Measurements from ENCODE around the gene ABHD16A. TPM values are rescaled to one million over a fixed set of nuclear protein-coding genes. Genes with fewer than 3 reads are reported as not detected.

The ABHD16A gene
- total and polyA plus RNA-seq, 2 of the 13 experiments (the other 11 are each of a cell fraction or from before 2014, with no cell fraction given): 43.5 to 45.4 TPM

DNA sequence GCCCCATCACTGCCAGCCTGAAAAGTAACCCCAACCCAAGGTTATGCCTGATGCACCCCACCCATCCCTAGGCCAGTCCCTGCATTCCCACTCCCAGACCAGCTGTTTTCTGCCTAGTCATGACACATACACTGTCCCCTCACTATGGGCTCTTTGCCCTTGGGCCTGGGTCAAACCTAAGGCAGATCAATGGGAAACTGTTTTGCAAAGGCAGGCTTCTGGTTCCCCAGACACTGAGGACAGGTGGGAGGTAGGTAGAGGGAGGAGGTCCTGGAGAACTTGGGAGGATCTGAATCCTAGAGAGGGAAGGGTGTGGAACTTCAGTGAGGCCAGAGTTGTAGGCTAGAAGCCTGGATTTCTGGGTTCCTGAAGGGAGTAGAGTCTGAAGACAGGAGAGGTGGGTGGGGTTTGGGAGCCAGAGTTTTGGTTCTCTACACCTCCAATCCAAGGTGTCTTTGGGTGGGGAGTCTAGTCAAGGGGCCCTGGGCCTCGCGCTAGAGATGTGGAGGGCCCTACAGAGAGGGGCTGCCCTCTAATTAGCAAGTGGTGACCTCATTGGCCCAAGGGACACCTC is 31.2 kb upstream of the ABHD16A start (continued):
- TF ChIP-seq, protein P1, sequence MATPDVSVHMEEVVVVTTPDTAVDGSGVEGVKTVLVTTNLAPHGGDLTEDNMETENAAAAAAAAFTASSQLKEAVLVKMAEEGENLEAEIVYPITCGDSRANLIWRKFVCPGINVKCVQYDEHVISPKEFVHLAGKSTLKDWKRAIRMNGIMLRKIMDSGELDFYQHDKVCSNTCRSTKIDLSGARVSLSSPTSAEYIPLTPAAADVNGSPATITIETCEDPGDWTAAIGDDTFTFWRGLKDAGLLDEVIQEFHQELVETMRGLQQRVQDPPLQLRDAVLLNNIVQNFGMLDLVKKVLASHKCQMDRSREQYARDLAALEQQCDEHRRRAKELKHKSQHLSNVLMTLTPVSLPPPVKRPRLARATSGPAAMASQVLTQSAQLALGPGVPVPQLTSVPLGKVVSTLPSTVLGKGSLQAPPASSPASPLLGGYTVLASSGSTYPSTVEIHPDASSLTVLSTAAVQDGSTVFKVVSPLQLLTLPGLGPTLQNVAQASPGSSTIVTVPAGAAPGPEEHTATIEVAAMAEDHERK (CRISPR knock-in tag; IDR thresholded peaks at IDR 0.05; ENCODE audit: low read depth): no peak
- TF ChIP-seq, protein P2, sequence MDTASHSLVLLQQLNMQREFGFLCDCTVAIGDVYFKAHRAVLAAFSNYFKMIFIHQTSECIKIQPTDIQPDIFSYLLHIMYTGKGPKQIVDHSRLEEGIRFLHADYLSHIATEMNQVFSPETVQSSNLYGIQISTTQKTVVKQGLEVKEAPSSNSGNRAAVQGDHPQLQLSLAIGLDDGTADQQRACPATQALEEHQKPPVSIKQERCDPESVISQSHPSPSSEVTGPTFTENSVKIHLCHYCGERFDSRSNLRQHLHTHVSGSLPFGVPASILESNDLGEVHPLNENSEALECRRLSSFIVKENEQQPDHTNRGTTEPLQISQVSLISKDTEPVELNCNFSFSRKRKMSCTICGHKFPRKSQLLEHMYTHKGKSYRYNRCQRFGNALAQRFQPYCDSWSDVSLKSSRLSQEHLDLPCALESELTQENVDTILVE (CRISPR knock-in tag; IDR thresholded peaks at IDR 0.05): no peak
- TF ChIP-seq, protein P3, sequence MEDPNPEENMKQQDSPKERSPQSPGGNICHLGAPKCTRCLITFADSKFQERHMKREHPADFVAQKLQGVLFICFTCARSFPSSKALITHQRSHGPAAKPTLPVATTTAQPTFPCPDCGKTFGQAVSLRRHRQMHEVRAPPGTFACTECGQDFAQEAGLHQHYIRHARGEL (CRISPR knock-in tag; IDR thresholded peaks at IDR 0.05): no peak
- TF ChIP-seq RFXANK (CRISPR knock-in tag; IDR thresholded peaks at IDR 0.05): no peak
- TF ChIP-seq TSC22D2 (CRISPR knock-in tag; IDR thresholded peaks at IDR 0.05; ENCODE audit: borderline replicate concordance): no peak
- TF ChIP-seq ZBTB8A (CRISPR knock-in tag; IDR thresholded peaks at IDR 0.05; ENCODE audit: borderline replicate concordance, low read depth): no peak
- TF ChIP-seq GABPB1 (CRISPR knock-in tag; IDR thresholded peaks at IDR 0.05): no peak
- TF ChIP-seq, protein P4, sequence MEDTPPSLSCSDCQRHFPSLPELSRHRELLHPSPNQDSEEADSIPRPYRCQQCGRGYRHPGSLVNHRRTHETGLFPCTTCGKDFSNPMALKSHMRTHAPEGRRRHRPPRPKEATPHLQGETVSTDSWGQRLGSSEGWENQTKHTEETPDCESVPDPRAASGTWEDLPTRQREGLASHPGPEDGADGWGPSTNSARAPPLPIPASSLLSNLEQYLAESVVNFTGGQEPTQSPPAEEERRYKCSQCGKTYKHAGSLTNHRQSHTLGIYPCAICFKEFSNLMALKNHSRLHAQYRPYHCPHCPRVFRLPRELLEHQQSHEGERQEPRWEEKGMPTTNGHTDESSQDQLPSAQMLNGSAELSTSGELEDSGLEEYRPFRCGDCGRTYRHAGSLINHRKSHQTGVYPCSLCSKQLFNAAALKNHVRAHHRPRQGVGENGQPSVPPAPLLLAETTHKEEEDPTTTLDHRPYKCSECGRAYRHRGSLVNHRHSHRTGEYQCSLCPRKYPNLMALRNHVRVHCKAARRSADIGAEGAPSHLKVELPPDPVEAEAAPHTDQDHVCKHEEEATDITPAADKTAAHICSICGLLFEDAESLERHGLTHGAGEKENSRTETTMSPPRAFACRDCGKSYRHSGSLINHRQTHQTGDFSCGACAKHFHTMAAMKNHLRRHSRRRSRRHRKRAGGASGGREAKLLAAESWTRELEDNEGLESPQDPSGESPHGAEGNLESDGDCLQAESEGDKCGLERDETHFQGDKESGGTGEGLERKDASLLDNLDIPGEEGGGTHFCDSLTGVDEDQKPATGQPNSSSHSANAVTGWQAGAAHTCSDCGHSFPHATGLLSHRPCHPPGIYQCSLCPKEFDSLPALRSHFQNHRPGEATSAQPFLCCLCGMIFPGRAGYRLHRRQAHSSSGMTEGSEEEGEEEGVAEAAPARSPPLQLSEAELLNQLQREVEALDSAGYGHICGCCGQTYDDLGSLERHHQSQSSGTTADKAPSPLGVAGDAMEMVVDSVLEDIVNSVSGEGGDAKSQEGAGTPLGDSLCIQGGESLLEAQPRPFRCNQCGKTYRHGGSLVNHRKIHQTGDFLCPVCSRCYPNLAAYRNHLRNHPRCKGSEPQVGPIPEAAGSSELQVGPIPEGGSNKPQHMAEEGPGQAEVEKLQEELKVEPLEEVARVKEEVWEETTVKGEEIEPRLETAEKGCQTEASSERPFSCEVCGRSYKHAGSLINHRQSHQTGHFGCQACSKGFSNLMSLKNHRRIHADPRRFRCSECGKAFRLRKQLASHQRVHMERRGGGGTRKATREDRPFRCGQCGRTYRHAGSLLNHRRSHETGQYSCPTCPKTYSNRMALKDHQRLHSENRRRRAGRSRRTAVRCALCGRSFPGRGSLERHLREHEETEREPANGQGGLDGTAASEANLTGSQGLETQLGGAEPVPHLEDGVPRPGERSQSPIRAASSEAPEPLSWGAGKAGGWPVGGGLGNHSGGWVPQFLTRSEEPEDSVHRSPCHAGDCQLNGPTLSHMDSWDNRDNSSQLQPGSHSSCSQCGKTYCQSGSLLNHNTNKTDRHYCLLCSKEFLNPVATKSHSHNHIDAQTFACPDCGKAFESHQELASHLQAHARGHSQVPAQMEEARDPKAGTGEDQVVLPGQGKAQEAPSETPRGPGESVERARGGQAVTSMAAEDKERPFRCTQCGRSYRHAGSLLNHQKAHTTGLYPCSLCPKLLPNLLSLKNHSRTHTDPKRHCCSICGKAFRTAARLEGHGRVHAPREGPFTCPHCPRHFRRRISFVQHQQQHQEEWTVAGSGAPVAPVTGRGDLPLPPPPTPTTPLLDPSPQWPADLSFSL (CRISPR knock-in tag; IDR thresholded peaks at IDR 0.05): no peak
- no peak; the same call in 1 of the 2 replicates for TF ChIP-seq ZNF225 (CRISPR knock-in tag; IDR thresholded peaks at IDR 0.05)
- peak; percentile 21; the same call in 1 of the 2 replicates for TF ChIP-seq ZFP90 (CRISPR knock-in tag; IDR thresholded peaks at IDR 0.05; ENCODE audit: borderline replicate concordance)
- no peak for TF ChIP-seq CEBPG (CRISPR knock-in tag; IDR thresholded peaks at IDR 0.05)
- no peak for TF ChIP-seq ZNF773 (CRISPR knock-in tag; IDR thresholded peaks at IDR 0.05; ENCODE audit: borderline replicate concordance)
- no peak for TF ChIP-seq SMARCC2 (IDR thresholded peaks at IDR 0.05)
- TF ChIP-seq ZNF761 (CRISPR knock-in tag; conservative IDR thresholded peaks at IDR 0.05): no peak
- TF ChIP-seq RXRA (CRISPR knock-in tag; IDR thresholded peaks at IDR 0.05): no peak; the same call in 1 of the 2 replicates
- TF ChIP-seq TBL1XR1 (IDR thresholded peaks at IDR 0.05; ENCODE audit: borderline replicate concordance, low read length, partially characterized antibody): no peak
- TF ChIP-seq, protein P5, sequence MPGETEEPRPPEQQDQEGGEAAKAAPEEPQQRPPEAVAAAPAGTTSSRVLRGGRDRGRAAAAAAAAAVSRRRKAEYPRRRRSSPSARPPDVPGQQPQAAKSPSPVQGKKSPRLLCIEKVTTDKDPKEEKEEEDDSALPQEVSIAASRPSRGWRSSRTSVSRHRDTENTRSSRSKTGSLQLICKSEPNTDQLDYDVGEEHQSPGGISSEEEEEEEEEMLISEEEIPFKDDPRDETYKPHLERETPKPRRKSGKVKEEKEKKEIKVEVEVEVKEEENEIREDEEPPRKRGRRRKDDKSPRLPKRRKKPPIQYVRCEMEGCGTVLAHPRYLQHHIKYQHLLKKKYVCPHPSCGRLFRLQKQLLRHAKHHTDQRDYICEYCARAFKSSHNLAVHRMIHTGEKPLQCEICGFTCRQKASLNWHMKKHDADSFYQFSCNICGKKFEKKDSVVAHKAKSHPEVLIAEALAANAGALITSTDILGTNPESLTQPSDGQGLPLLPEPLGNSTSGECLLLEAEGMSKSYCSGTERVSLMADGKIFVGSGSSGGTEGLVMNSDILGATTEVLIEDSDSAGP (CRISPR knock-in tag; IDR thresholded peaks at IDR 0.05; ENCODE audit: borderline replicate concordance): 0 out of 2 replicates have a peak, but pooled peaks have one; percentile 27
- TF ChIP-seq, protein P6, sequence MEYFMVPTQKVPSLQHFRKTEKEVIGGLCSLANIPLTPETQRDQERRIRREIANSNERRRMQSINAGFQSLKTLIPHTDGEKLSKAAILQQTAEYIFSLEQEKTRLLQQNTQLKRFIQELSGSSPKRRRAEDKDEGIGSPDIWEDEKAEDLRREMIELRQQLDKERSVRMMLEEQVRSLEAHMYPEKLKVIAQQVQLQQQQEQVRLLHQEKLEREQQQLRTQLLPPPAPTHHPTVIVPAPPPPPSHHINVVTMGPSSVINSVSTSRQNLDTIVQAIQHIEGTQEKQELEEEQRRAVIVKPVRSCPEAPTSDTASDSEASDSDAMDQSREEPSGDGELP (IDR thresholded peaks at IDR 0.05; ENCODE audit: borderline replicate concordance, low read depth): peak; percentile 63; the same call in 1 of the 2 replicates
